ENCODE results near the gene MORN5. TPM values are rescaled to one million over a fixed set of nuclear protein-coding genes. Genes with fewer than 3 reads are reported as not detected.

Gene MORN5
- total and polyA plus RNA-seq, 2 experiments from 2014 or later = not detected

DNA sequence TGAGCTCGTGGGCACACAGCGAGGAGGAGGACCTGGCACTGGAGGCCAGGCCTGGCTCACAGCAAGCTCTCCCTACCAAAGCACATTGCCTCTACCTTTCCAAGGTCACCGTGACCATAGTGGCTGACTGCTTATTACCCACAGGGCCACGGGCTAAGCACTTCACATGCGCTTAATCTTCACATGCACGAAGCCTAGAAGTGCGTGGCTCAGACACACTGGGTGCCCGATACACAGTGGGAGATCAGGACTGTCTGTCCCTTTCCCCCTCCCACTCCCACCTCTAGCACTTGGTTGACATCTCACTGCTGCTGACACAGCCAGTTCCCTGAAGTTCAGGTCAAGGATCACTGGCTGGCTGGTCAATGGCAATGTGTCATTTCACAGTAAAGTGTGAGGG is 45.5 kb downstream of the MORN5 start:
- Histone ChIP-seq H4K20me1 (replicated peaks; ENCODE audit: insufficient read depth) (no peaks in the 10 kb centered on the region), H3K27ac (ENCODE audit: low read depth) (no peak overlapping the region), H3K9me2 (ENCODE audit: insufficient read depth) (0 out of 2 replicates have a peak, but pooled peaks cover 5% of the 10 kb centered on the region), H3K79me2 (replicated peaks; ENCODE audit: insufficient read depth) (no peaks in the 10 kb centered on the region), H3K36me3 (ENCODE audit: insufficient read depth) (no peaks in the 10 kb centered on the region), H3K4me3 (no peak overlapping the region), H3K4me1 (ENCODE audit: insufficient read depth) (peaks cover 13% of the 10 kb centered on the region), H3K27me3 (ENCODE audit: insufficient read depth) (no peaks in the 10 kb centered on the region), H2AFZ (no peak overlapping the region), H3F3A (replicated peaks; ENCODE audit: low read depth) (no peaks in the 10 kb centered on the region), H3K4me2 (no peak overlapping the region)
- Mint-ChIP-seq H3K9me3 (no peaks in the 10 kb centered on the region), H3K4me1 (peaks cover 17% of the 10 kb centered on the region), H3K27me3 (ENCODE audit: insufficient read depth, low read depth, poor library complexity) (peaks cover 4% of the 10 kb centered on the region), H3K4me3 (no peak overlapping the region), H3K36me3 (ENCODE audit: low read depth) (no peaks in the 10 kb centered on the region; the same call in 2 of the 3 replicates), H3K27ac (no peak overlapping the region)
- TF ChIP-seq EZH2 (IDR thresholded peaks at IDR 0.05; ENCODE audit: low read depth, unreplicated experiment) (no peak), ZNF114 (CRISPR knock-in tag; IDR thresholded peaks at IDR 0.05) (no peak), POLR2AphosphoS5 (IDR thresholded peaks at IDR 0.05; ENCODE audit: low read depth) (no peak), NANOG (IDR thresholded peaks at IDR 0.05; ENCODE audit: borderline replicate concordance) (no peak), ZNF331 (CRISPR knock-in tag; IDR thresholded peaks at IDR 0.05; ENCODE audit: low read depth) (no peak), STAT1 (IDR thresholded peaks at IDR 0.05; ENCODE audit: unreplicated experiment) (no peak), EZH2phosphoT487 (IDR thresholded peaks at IDR 0.05; ENCODE audit: unreplicated experiment) (no peak), CREB1 (CRISPR knock-in tag; IDR thresholded peaks at IDR 0.05; ENCODE audit: low read depth) (no peak), JUNB (IDR thresholded peaks at IDR 0.05; ENCODE audit: unreplicated experiment) (no peak)
- TF ChIP-seq, protein P1, sequence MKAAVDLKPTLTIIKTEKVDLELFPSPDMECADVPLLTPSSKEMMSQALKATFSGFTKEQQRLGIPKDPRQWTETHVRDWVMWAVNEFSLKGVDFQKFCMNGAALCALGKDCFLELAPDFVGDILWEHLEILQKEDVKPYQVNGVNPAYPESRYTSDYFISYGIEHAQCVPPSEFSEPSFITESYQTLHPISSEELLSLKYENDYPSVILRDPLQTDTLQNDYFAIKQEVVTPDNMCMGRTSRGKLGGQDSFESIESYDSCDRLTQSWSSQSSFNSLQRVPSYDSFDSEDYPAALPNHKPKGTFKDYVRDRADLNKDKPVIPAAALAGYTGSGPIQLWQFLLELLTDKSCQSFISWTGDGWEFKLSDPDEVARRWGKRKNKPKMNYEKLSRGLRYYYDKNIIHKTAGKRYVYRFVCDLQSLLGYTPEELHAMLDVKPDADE (IDR thresholded peaks at IDR 0.05) = no peak
- TF ChIP-seq, protein P2, sequence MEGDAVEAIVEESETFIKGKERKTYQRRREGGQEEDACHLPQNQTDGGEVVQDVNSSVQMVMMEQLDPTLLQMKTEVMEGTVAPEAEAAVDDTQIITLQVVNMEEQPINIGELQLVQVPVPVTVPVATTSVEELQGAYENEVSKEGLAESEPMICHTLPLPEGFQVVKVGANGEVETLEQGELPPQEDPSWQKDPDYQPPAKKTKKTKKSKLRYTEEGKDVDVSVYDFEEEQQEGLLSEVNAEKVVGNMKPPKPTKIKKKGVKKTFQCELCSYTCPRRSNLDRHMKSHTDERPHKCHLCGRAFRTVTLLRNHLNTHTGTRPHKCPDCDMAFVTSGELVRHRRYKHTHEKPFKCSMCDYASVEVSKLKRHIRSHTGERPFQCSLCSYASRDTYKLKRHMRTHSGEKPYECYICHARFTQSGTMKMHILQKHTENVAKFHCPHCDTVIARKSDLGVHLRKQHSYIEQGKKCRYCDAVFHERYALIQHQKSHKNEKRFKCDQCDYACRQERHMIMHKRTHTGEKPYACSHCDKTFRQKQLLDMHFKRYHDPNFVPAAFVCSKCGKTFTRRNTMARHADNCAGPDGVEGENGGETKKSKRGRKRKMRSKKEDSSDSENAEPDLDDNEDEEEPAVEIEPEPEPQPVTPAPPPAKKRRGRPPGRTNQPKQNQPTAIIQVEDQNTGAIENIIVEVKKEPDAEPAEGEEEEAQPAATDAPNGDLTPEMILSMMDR (conservative IDR thresholded peaks at IDR 0.05; ENCODE audit: low read depth in 2 of 2) = no peak
- TF ChIP-seq, protein P3, sequence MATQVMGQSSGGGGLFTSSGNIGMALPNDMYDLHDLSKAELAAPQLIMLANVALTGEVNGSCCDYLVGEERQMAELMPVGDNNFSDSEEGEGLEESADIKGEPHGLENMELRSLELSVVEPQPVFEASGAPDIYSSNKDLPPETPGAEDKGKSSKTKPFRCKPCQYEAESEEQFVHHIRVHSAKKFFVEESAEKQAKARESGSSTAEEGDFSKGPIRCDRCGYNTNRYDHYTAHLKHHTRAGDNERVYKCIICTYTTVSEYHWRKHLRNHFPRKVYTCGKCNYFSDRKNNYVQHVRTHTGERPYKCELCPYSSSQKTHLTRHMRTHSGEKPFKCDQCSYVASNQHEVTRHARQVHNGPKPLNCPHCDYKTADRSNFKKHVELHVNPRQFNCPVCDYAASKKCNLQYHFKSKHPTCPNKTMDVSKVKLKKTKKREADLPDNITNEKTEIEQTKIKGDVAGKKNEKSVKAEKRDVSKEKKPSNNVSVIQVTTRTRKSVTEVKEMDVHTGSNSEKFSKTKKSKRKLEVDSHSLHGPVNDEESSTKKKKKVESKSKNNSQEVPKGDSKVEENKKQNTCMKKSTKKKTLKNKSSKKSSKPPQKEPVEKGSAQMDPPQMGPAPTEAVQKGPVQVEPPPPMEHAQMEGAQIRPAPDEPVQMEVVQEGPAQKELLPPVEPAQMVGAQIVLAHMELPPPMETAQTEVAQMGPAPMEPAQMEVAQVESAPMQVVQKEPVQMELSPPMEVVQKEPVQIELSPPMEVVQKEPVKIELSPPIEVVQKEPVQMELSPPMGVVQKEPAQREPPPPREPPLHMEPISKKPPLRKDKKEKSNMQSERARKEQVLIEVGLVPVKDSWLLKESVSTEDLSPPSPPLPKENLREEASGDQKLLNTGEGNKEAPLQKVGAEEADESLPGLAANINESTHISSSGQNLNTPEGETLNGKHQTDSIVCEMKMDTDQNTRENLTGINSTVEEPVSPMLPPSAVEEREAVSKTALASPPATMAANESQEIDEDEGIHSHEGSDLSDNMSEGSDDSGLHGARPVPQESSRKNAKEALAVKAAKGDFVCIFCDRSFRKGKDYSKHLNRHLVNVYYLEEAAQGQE (IDR thresholded peaks at IDR 0.05; ENCODE audit: unreplicated experiment) = no peak
- TF ChIP-seq, protein P4, sequence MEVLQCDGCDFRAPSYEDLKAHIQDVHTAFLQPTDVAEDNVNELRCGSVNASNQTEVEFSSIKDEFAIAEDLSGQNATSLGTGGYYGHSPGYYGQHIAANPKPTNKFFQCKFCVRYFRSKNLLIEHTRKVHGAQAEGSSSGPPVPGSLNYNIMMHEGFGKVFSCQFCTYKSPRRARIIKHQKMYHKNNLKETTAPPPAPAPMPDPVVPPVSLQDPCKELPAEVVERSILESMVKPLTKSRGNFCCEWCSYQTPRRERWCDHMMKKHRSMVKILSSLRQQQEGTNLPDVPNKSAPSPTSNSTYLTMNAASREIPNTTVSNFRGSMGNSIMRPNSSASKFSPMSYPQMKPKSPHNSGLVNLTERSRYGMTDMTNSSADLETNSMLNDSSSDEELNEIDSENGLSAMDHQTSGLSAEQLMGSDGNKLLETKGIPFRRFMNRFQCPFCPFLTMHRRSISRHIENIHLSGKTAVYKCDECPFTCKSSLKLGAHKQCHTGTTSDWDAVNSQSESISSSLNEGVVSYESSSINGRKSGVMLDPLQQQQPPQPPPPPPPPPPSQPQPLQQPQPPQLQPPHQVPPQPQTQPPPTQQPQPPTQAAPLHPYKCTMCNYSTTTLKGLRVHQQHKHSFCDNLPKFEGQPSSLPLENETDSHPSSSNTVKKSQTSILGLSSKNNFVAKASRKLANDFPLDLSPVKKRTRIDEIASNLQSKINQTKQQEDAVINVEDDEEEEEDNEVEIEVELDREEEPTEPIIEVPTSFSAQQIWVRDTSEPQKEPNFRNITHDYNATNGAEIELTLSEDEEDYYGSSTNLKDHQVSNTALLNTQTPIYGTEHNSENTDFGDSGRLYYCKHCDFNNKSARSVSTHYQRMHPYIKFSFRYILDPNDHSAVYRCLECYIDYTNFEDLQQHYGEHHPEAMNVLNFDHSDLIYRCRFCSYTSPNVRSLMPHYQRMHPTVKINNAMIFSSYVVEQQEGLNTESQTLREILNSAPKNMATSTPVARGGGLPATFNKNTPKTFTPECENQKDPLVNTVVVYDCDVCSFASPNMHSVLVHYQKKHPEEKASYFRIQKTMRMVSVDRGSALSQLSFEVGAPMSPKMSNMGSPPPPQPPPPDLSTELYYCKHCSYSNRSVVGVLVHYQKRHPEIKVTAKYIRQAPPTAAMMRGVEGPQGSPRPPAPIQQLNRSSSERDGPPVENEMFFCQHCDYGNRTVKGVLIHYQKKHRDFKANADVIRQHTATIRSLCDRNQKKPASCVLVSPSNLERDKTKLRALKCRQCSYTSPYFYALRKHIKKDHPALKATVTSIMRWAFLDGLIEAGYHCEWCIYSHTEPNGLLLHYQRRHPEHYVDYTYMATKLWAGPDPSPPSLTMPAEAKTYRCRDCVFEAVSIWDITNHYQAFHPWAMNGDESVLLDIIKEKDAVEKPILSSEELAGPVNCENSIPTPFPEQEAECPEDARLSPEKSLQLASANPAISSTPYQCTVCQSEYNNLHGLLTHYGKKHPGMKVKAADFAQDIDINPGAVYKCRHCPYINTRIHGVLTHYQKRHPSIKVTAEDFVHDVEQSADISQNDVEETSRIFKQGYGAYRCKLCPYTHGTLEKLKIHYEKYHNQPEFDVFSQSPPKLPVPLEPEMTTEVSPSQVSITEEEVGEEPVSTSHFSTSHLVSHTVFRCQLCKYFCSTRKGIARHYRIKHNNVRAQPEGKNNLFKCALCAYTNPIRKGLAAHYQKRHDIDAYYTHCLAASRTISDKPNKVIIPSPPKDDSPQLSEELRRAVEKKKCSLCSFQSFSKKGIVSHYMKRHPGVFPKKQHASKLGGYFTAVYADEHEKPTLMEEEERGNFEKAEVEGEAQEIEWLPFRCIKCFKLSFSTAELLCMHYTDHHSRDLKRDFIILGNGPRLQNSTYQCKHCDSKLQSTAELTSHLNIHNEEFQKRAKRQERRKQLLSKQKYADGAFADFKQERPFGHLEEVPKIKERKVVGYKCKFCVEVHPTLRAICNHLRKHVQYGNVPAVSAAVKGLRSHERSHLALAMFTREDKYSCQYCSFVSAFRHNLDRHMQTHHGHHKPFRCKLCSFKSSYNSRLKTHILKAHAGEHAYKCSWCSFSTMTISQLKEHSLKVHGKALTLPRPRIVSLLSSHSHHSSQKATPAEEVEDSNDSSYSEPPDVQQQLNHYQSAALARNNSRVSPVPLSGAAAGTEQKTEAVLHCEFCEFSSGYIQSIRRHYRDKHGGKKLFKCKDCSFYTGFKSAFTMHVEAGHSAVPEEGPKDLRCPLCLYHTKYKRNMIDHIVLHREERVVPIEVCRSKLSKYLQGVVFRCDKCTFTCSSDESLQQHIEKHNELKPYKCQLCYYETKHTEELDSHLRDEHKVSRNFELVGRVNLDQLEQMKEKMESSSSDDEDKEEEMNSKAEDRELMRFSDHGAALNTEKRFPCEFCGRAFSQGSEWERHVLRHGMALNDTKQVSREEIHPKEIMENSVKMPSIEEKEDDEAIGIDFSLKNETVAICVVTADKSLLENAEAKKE (CRISPR knock-in tag; IDR thresholded peaks at IDR 0.05) = no peak
- DNase-seq (ENCODE audit: low spot score) (no peak), ATAC-seq (no peak)
